ENCODE results near the gene PLXNB1.

The PLXNB1 gene

DNA sequence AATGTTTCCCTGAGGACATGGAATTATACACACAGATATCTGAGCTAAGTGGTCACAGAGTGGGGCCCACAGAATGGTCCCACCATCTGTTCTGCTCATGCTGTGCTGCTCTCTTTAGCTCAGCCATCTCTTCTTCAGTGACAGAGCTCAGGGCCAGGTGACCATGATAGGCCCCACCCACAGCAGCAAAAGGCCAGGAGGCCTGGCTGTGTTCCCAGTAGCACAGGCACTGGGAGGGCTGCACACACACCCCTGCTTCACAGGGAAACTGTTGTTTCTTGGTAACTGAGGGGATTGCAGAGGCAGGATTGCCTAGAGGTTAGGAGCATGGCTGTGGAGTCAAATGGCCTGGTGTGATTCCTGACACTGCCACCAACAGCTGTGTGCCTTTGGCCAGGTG, 62.7 kb downstream of the PLXNB1 start:
- DNase-seq (ENCODE audit: low spot score) = no peak

GRCh38 chr3:48364840-48365239, 65.0 kb downstream of the PLXNB1 start:
- DNase-seq (ENCODE audit: low spot score) = no peak

DNA sequence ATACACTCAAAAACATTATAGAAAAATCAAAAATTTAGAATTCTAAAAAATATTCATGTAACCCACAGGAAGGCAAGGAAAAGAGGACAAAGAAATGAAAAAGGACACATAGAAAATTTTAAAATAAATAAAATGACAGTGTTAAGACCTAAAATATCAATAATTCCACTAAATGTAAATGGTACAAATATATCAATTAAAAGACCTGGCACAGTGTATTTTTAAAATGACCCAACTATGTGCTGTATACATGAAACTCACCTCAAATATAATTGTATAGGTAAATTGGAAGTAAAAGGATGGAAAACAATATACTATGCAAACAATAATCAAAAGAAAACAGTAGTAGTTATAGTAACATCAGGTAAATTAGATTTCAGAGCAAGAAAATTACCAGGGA, 68.0 kb downstream of the PLXNB1 start:
- no peak for DNase-seq (ENCODE audit: low spot score)

- DNase-seq (ENCODE audit: low spot score) = no peak
Observed at GRCh38 chr3:48356419-48356818, 73.5 kb downstream of the PLXNB1 start.

- DNase-seq (ENCODE audit: low spot score) = no peak
Observed at GRCh38 chr3:48353987-48354386, 75.9 kb downstream of the PLXNB1 start.
